Osteoblast (primary cell): ENCODE data around the gene RIMS1. TPM values are rescaled to one million over a fixed set of nuclear protein-coding genes. Genes with fewer than 3 reads are reported as not detected.

Experiments used
- DNase-seq: peaks from one replicate; pipeline ENCODE4 v3.0.0; 2011; ENCODE audit warnings: low spot score, mixed read lengths; ENCODE audit not compliant: insufficient read length; ENCODE audit errors: missing footprints
- H2AFZ ChIP-seq: 2 replicates; pipeline ENCODE4 v1.6.0; 2011; ENCODE audit warnings: mild to moderate bottlenecking, low read length
- H3K27ac ChIP-seq: 2 replicates; pipeline ENCODE4 v1.5.1; 2011; ENCODE audit warnings: mild to moderate bottlenecking, low read depth, low read length, moderate library complexity
- H3K27me3 ChIP-seq: 2 replicates; pipeline ENCODE4 v1.6.0; 2012; ENCODE audit warnings: mild to moderate bottlenecking, control low read depth, inconsistent platforms, low read length, moderate library complexity; ENCODE audit not compliant: insufficient read depth
- H3K36me3 ChIP-seq: 2 replicates; pipeline ENCODE4 v1.5.1; 2011; ENCODE audit warnings: mild to moderate bottlenecking, low read length, control low read depth, moderate library complexity; ENCODE audit not compliant: insufficient read depth
- H3K4me1 ChIP-seq: 2 replicates; pipeline ENCODE4 v1.5.1; 2011; ENCODE audit warnings: mild to moderate bottlenecking, low read length, control low read depth, moderate library complexity; ENCODE audit not compliant: insufficient read depth
- H3K4me2 ChIP-seq: 2 replicates; pipeline ENCODE4 v1.6.0; 2011; ENCODE audit warnings: mild to moderate bottlenecking, low read length; ENCODE audit not compliant: insufficient read depth
- H3K4me3 ChIP-seq: fragments of 200-600 bp; sonication (generic); 3 replicates; pipeline ENCODE4 v1.5.1; 2012; ENCODE audit warnings: mild to moderate bottlenecking, low read length, inconsistent platforms; ENCODE audit not compliant: insufficient read depth
- H3K79me2 ChIP-seq: 2 replicates; pipeline ENCODE4 v1.6.0; 2012; ENCODE audit warnings: mild to moderate bottlenecking, low read length, control low read depth, inconsistent platforms; ENCODE audit not compliant: insufficient read depth
- H3K9me3 ChIP-seq: 2 replicates; pipeline ENCODE4 v1.5.1; 2011; ENCODE audit warnings: low read depth, low read length, control low read depth
- H4K20me1 ChIP-seq: 2 replicates; pipeline ENCODE4 v1.6.0; 2012; ENCODE audit warnings: mild to moderate bottlenecking, low read length, control low read depth; ENCODE audit not compliant: insufficient read depth
- CTCF ChIP-seq: IDR thresholded peaks from 2 replicates; pipeline ENCODE4 v1.5.1; 2011; ENCODE audit warnings: mild to moderate bottlenecking, low read depth, low read length, moderate library complexity; ENCODE audit errors: extremely low read depth
- total RNA-seq: library from RNA; depleted of rRNA; stranded (reverse); fragments of >200 nt; gene quantifications from 2 replicates; pipeline ENCODE4 v1.2.3, GENCODE V29; 2012

The RIMS1 gene
- total RNA-seq, 1 donor, result 13.4 TPM

GRCh38 chr6:72413884-72414283, 527.5 kb downstream of the RIMS1 start:
- Histone ChIP-seq H3K4me3 (no peak overlapping the region), H2AFZ (peak overlapping the region; percentile 26), H3K27me3 (no peaks in the 10 kb centered on the region)

GRCh38 chr6:72414657-72415056, 528.3 kb downstream of the RIMS1 start:
- H3K36me3 ChIP-seq, result no peaks in the 10 kb centered on the region
- no peaks in the 10 kb centered on the region for H3K9me3 ChIP-seq
- no peak overlapping the region for H2AFZ ChIP-seq
- no peaks in the 10 kb centered on the region for H3K79me2 ChIP-seq
- H3K27me3 ChIP-seq, result no peaks in the 10 kb centered on the region
- DNase-seq, result no peak
- no peak overlapping the region for H3K4me3 ChIP-seq
- no peak for TF ChIP-seq CTCF
- no peak overlapping the region for H3K4me2 ChIP-seq
- no peaks in the 10 kb centered on the region for H4K20me1 ChIP-seq
- no peak overlapping the region for H3K27ac ChIP-seq
- H3K4me1 ChIP-seq, result peaks cover 22% of the 10 kb centered on the region

More at GRCh38 chr6:72413884-72414283, 527.5 kb downstream of the RIMS1 start:
- H3K9me3 ChIP-seq, result no peaks in the 10 kb centered on the region
- no peaks in the 10 kb centered on the region for H3K36me3 ChIP-seq
- H3K27ac ChIP-seq, result no peak overlapping the region
- no peaks in the 10 kb centered on the region for H4K20me1 ChIP-seq
- H3K4me1 ChIP-seq, result peaks cover 21% of the 10 kb centered on the region
- peak overlapping the region; percentile 31 for H3K4me2 ChIP-seq
- no peaks in the 10 kb centered on the region for H3K79me2 ChIP-seq
- DNase-seq, result peak; percentile 84
- no peak for TF ChIP-seq CTCF

GRCh38 chr6:72416744-72417465, 530.6 kb downstream of the RIMS1 start:
- Histone ChIP-seq H3K4me1 (peaks cover 36% of the 10 kb centered on the region), H2AFZ (no peak overlapping the region), H3K27ac (no peak overlapping the region), H3K36me3 (no peaks in the 10 kb centered on the region), H3K4me3 (no peak overlapping the region), H3K9me3 (no peaks in the 10 kb centered on the region), H3K27me3 (no peaks in the 10 kb centered on the region), H3K79me2 (no peaks in the 10 kb centered on the region), H3K4me2 (no peak overlapping the region), H4K20me1 (no peaks in the 10 kb centered on the region)
- DNase-seq, result no peak
- no peak for TF ChIP-seq CTCF

- Histone ChIP-seq H3K27me3 (no peaks in the 10 kb centered on the region), H3K4me3 (no peak overlapping the region), H4K20me1 (no peaks in the 10 kb centered on the region), H3K27ac (peak overlapping the region; percentile 53), H3K4me1 (peaks cover 40% of the 10 kb centered on the region), H3K79me2 (no peaks in the 10 kb centered on the region), H3K36me3 (no peaks in the 10 kb centered on the region), H3K4me2 (no peak overlapping the region), H2AFZ (peak overlapping the region; percentile 40), H3K9me3 (no peaks in the 10 kb centered on the region)
- DNase-seq, result no peak
- TF ChIP-seq CTCF, result no peak
Observed at GRCh38 chr6:72417759-72418158, 531.4 kb downstream of the RIMS1 start.
